ENCODE results near the gene SLC22A12.

Gene SLC22A12

GRCh38 chr11:64570341-64570740 lies 20.7 kb upstream of the SLC22A12 start:
- no peak overlapping the region for H3K4me3 Mint-ChIP-seq

GRCh38 chr11:64571050-64571409 lies 20.0 kb upstream of the SLC22A12 start:
- Mint-ChIP-seq H3K9me3 (no peaks in the 10 kb centered on the region), H3K4me1 (peaks cover 4% of the 10 kb centered on the region), H3K27me3 (no peaks in the 10 kb centered on the region), H3K36me3 (no peaks in the 10 kb centered on the region), H3K4me3 (no peak overlapping the region), H3K27ac (no peak overlapping the region)

More at GRCh38 chr11:64570341-64570740, 20.7 kb upstream of the SLC22A12 start:
- no peaks in the 10 kb centered on the region for H3K36me3 Mint-ChIP-seq
- no peak overlapping the region for H3K27ac Mint-ChIP-seq
- no peaks in the 10 kb centered on the region for H3K9me3 Mint-ChIP-seq
- H3K27me3 Mint-ChIP-seq, result no peaks in the 10 kb centered on the region
- peaks cover 4% of the 10 kb centered on the region for H3K4me1 Mint-ChIP-seq

GRCh38 chr11:64571410-64572091 lies 19.5 kb upstream of the SLC22A12 start:
- H3K36me3 Mint-ChIP-seq, result no peaks in the 10 kb centered on the region
- H3K4me3 Mint-ChIP-seq, result no peak overlapping the region
- no peaks in the 10 kb centered on the region for H3K27me3 Mint-ChIP-seq
- H3K4me1 Mint-ChIP-seq, result peaks cover 2% of the 10 kb centered on the region
- no peak overlapping the region for H3K27ac Mint-ChIP-seq
- no peaks in the 10 kb centered on the region for H3K9me3 Mint-ChIP-seq

- no peak overlapping the region for H3K4me3 Mint-ChIP-seq
- no peaks in the 10 kb centered on the region for H3K9me3 Mint-ChIP-seq
- no peaks in the 10 kb centered on the region for H3K27me3 Mint-ChIP-seq
- no peak overlapping the region for H3K27ac Mint-ChIP-seq
- H3K4me1 Mint-ChIP-seq, result no peaks in the 10 kb centered on the region
- no peaks in the 10 kb centered on the region for H3K36me3 Mint-ChIP-seq
These were observed 18.9 kb upstream of the SLC22A12 start for GRCh38 chr11:64572143-64572542.

GRCh38 chr11:64577202-64577601 lies 13.8 kb upstream of the SLC22A12 start:
- H3K27me3 Mint-ChIP-seq, result no peaks in the 10 kb centered on the region
- H3K9me3 Mint-ChIP-seq, result no peaks in the 10 kb centered on the region
- no peaks in the 10 kb centered on the region for H3K4me1 Mint-ChIP-seq
- no peak overlapping the region for H3K4me3 Mint-ChIP-seq
- H3K27ac Mint-ChIP-seq, result no peak overlapping the region
- no peaks in the 10 kb centered on the region for H3K36me3 Mint-ChIP-seq

- no peaks in the 10 kb centered on the region for H3K36me3 Mint-ChIP-seq
- no peak overlapping the region for H3K27ac Mint-ChIP-seq
- no peak overlapping the region for H3K4me3 Mint-ChIP-seq
- H3K27me3 Mint-ChIP-seq, result no peaks in the 10 kb centered on the region
- no peaks in the 10 kb centered on the region for H3K9me3 Mint-ChIP-seq
- H3K4me1 Mint-ChIP-seq, result no peaks in the 10 kb centered on the region
These were observed 10.6 kb upstream of the SLC22A12 start for GRCh38 chr11:64580412-64580811.

GRCh38 chr11:64581057-64581523 lies 9.9 kb upstream of the SLC22A12 start:
- Mint-ChIP-seq H3K9me3 (no peaks in the 10 kb centered on the region), H3K27me3 (no peaks in the 10 kb centered on the region), H3K4me1 (no peaks in the 10 kb centered on the region), H3K4me3 (no peak overlapping the region), H3K36me3 (no peaks in the 10 kb centered on the region), H3K27ac (no peak overlapping the region)

GRCh38 chr11:64582885-64583284 lies 8.1 kb upstream of the SLC22A12 start:
- Mint-ChIP-seq H3K4me3 (no peak overlapping the region), H3K27me3 (peaks cover 2% of the 10 kb centered on the region), H3K36me3 (no peaks in the 10 kb centered on the region), H3K9me3 (peaks cover 3% of the 10 kb centered on the region), H3K27ac (no peak overlapping the region), H3K4me1 (no peaks in the 10 kb centered on the region)

GRCh38 chr11:64583296-64584262 lies 7.4 kb upstream of the SLC22A12 start:
- no peak overlapping the region for H3K4me3 Mint-ChIP-seq
- no peaks in the 10 kb centered on the region for H3K4me1 Mint-ChIP-seq
- H3K27me3 Mint-ChIP-seq, result peaks cover 2% of the 10 kb centered on the region
- peaks cover 10% of the 10 kb centered on the region for H3K9me3 Mint-ChIP-seq
- H3K27ac Mint-ChIP-seq, result no peak overlapping the region
- peaks cover 4% of the 10 kb centered on the region for H3K36me3 Mint-ChIP-seq

GRCh38 chr11:64585150-64585549 lies 5.9 kb upstream of the SLC22A12 start:
- Mint-ChIP-seq H3K4me3 (no peak overlapping the region), H3K27me3 (peaks cover 2% of the 10 kb centered on the region), H3K27ac (no peak overlapping the region), H3K9me3 (peaks cover 16% of the 10 kb centered on the region), H3K4me1 (no peaks in the 10 kb centered on the region), H3K36me3 (peaks cover 6% of the 10 kb centered on the region)

- Mint-ChIP-seq H3K27me3 (peaks cover 2% of the 10 kb centered on the region), H3K4me3 (no peak overlapping the region), H3K27ac (no peak overlapping the region), H3K4me1 (no peaks in the 10 kb centered on the region), H3K9me3 (peaks cover 16% of the 10 kb centered on the region), H3K36me3 (peaks cover 6% of the 10 kb centered on the region)
These were observed 4.7 kb upstream of the SLC22A12 start for GRCh38 chr11:64586366-64586765.

- Mint-ChIP-seq H3K9me3 (peaks cover 16% of the 10 kb centered on the region), H3K27ac (no peak overlapping the region), H3K27me3 (peaks cover 2% of the 10 kb centered on the region), H3K4me3 (no peak overlapping the region), H3K4me1 (no peaks in the 10 kb centered on the region), H3K36me3 (peaks cover 6% of the 10 kb centered on the region)
These were observed 2.3 kb upstream of the SLC22A12 start for GRCh38 chr11:64588701-64589100.

- Mint-ChIP-seq H3K27me3 (no peaks in the 10 kb centered on the region), H3K4me3 (no peak overlapping the region), H3K27ac (no peak overlapping the region), H3K9me3 (peaks cover 16% of the 10 kb centered on the region), H3K36me3 (peaks cover 6% of the 10 kb centered on the region), H3K4me1 (no peaks in the 10 kb centered on the region)
These were observed 525 bp downstream of the SLC22A12 start for GRCh38 chr11:64591257-64592233.

- H3K4me1 Mint-ChIP-seq, result no peaks in the 10 kb centered on the region
- no peak overlapping the region for H3K4me3 Mint-ChIP-seq
- H3K27ac Mint-ChIP-seq, result no peak overlapping the region
- H3K27me3 Mint-ChIP-seq, result no peaks in the 10 kb centered on the region
- peaks cover 16% of the 10 kb centered on the region for H3K9me3 Mint-ChIP-seq
- H3K36me3 Mint-ChIP-seq, result peaks cover 6% of the 10 kb centered on the region
These were observed 1.2 kb downstream of the SLC22A12 start for GRCh38 chr11:64592234-64592615.

- peaks cover 6% of the 10 kb centered on the region for H3K36me3 Mint-ChIP-seq
- no peak overlapping the region for H3K27ac Mint-ChIP-seq
- no peaks in the 10 kb centered on the region for H3K4me1 Mint-ChIP-seq
These were observed 1.6 kb downstream of the SLC22A12 start for GRCh38 chr11:64592656-64593055.

More at GRCh38 chr11:64592656-64593055, 1.6 kb downstream of the SLC22A12 start:
- Mint-ChIP-seq H3K4me3 (no peak overlapping the region), H3K9me3 (peaks cover 16% of the 10 kb centered on the region), H3K27me3 (no peaks in the 10 kb centered on the region)

Data from activated naive CD4-positive, alpha-beta T cell treated with anti-CD3 and anti-CD28 coated beads, Interleukin-2, amount 50 U/mL, for 24 hours (primary cell).